ENCODE results near the gene MTA1.

GRCh38 chr14:105392131-105393090, 27.2 kb upstream of the MTA1 start:
- TF ChIP-seq CTCF (IDR thresholded peaks at IDR 0.05; ENCODE audit: insufficient read depth, low read length) (no peak), POLR2AphosphoS5 (IDR thresholded peaks at IDR 0.05; ENCODE audit: low read depth) (no peak), SPI1 (IDR thresholded peaks at IDR 0.05; ENCODE audit: borderline replicate concordance, low read depth) (no peak), GABPA (IDR thresholded peaks at IDR 0.05; ENCODE audit: low read depth) (no peak)

Data from HL-60 (cell line).